SK-N-SH treated with all-trans-retinoic acid at 6 μM for 48 hours (cell line): ENCODE data around the gene FAF1.

Experiments
- BACH2 ChIP-seq: fragments of 250-450 bp; sonication (Bioruptor Pico); IDR thresholded peaks from 2 replicates; pipeline ENCODE4 v1.9.0; 2021; ENCODE audit warnings: mild to moderate bottlenecking, borderline replicate concordance
- ESRRG ChIP-seq: fragments of 250-450 bp; sonication (Bioruptor Pico); IDR thresholded peaks from 2 replicates; pipeline ENCODE4 v1.6.1; 2021; ENCODE audit warnings: mild to moderate bottlenecking
- GLIS3 ChIP-seq: fragments of 250-450 bp; sonication (Bioruptor Pico); IDR thresholded peaks from 2 replicates; pipeline ENCODE4 v1.5.0; 2020; ENCODE audit warnings: mild to moderate bottlenecking, moderate library complexity
- ISL1 ChIP-seq: fragments of 250-450 bp; sonication (Bioruptor Pico); IDR thresholded peaks from 2 replicates; pipeline ENCODE4 v2.1.2; 2022; ENCODE audit warnings: mild to moderate bottlenecking, moderate library complexity
- PPARA ChIP-seq: fragments of 250-450 bp; sonication (Bioruptor Pico); IDR thresholded peaks from 2 replicates; pipeline ENCODE4 v1.5.0; 2020; ENCODE audit warnings: mild to moderate bottlenecking, borderline replicate concordance
- RARB ChIP-seq: fragments of 250-450 bp; sonication (Bioruptor Pico); IDR thresholded peaks from 2 replicates; pipeline ENCODE4 v1.8.0; 2021; ENCODE audit warnings: mild to moderate bottlenecking, moderate library complexity
- SNAI2 ChIP-seq: fragments of 250-450 bp; sonication (Bioruptor Pico); IDR thresholded peaks from 2 replicates; pipeline ENCODE4 v1.5.0; 2020; ENCODE audit warnings: mild to moderate bottlenecking, moderate library complexity
- TCF4 ChIP-seq: fragments of 250-450 bp; sonication (Bioruptor Pico); IDR thresholded peaks from 2 replicates; pipeline ENCODE4 v1.8.0; 2021; ENCODE audit warnings: mild to moderate bottlenecking, moderate library complexity, borderline replicate concordance
- TOX ChIP-seq: fragments of 250-450 bp; sonication (Bioruptor Pico); IDR thresholded peaks from 2 replicates; pipeline ENCODE4 v1.8.0; 2021; ENCODE audit warnings: mild to moderate bottlenecking, moderate library complexity, borderline replicate concordance
- ZNF8 ChIP-seq: fragments of 450-650 bp; formaldehyde crosslinking; IDR thresholded peaks from 2 replicates; pipeline ENCODE4 v1.5.0; 2020; ENCODE audit warnings: mild to moderate bottlenecking, moderate library complexity
- TF ChIP-seq, protein P1 (sequence below): fragments of 250-450 bp; sonication (Bioruptor Pico); IDR thresholded peaks from 2 replicates; pipeline ENCODE4 v1.8.0; 2020; ENCODE audit warnings: mild to moderate bottlenecking, moderate library complexity, borderline replicate concordance
- TF ChIP-seq, protein P2 (sequence below): fragments of 250-450 bp; sonication (Bioruptor Pico); IDR thresholded peaks from 2 replicates; pipeline ENCODE4 v1.5.1; 2021; ENCODE audit warnings: mild to moderate bottlenecking, moderate library complexity

DNA sequence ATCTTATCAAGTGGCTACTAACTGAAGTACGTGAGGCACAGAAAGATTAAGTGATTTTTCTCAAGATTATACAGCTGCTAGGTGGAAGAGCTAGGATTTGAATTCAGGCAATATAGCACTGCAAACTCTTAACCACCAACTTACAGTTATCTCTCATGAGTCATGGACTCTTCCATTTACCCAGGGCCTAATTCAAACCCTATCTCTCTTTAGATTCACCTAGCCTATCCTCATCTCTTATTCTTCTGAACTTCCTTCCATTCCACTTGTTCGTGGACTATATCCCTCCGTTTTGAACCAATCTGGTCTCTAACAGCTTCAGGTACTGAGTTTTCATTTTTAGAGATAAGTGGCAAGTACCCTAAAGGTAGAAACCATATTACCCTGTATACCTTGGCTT, 444.0 kb downstream of the FAF1 start:
- TF ChIP-seq, protein P1, sequence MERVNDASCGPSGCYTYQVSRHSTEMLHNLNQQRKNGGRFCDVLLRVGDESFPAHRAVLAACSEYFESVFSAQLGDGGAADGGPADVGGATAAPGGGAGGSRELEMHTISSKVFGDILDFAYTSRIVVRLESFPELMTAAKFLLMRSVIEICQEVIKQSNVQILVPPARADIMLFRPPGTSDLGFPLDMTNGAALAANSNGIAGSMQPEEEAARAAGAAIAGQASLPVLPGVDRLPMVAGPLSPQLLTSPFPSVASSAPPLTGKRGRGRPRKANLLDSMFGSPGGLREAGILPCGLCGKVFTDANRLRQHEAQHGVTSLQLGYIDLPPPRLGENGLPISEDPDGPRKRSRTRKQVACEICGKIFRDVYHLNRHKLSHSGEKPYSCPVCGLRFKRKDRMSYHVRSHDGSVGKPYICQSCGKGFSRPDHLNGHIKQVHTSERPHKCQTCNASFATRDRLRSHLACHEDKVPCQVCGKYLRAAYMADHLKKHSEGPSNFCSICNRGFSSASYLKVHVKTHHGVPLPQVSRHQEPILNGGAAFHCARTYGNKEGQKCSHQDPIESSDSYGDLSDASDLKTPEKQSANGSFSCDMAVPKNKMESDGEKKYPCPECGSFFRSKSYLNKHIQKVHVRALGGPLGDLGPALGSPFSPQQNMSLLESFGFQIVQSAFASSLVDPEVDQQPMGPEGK (CRISPR knock-in tag), result no peak
- TF ChIP-seq TOX (CRISPR knock-in tag) (no peak), ISL1 (CRISPR knock-in tag) (no peak), SNAI2 (no peak), BACH2 (CRISPR knock-in tag) (no peak), ESRRG (no peak), RARB (no peak), ZNF8 (no peak), TCF4 (no peak), PPARA (CRISPR knock-in tag) (no peak), GLIS3 (CRISPR knock-in tag) (no peak)
- TF ChIP-seq, protein P2, sequence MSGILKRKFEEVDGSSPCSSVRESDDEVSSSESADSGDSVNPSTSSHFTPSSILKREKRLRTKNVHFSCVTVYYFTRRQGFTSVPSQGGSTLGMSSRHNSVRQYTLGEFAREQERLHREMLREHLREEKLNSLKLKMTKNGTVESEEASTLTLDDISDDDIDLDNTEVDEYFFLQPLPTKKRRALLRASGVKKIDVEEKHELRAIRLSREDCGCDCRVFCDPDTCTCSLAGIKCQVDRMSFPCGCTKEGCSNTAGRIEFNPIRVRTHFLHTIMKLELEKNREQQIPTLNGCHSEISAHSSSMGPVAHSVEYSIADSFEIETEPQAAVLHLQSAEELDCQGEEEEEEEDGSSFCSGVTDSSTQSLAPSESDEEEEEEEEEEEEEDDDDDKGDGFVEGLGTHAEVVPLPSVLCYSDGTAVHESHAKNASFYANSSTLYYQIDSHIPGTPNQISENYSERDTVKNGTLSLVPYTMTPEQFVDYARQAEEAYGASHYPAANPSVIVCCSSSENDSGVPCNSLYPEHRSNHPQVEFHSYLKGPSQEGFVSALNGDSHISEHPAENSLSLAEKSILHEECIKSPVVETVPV, result no peak
